IPS-18c (cell line): Measurements from ENCODE around the gene DRC7.

Source experiments
- H3K4me3 ChIP-seq: 2 replicates; pipeline ENCODE4 v1.7.0; 2013; ENCODE audit warnings: low read depth, mild to moderate bottlenecking, low read length, moderate library complexity; ENCODE audit not compliant: insufficient read depth
- H3K9me3 ChIP-seq: one replicate; pipeline ENCODE4 v1.6.1; 2013; ENCODE audit warnings: mild to moderate bottlenecking, low read length, moderate library complexity; ENCODE audit not compliant: control insufficient read depth, insufficient read depth

Gene DRC7

GRCh38 chr16:57658130-57658877, 36.3 kb upstream of the DRC7 start:
- no peaks in the 10 kb centered on the region for H3K9me3 ChIP-seq
- H3K4me3 ChIP-seq = no peak overlapping the region

DNA sequence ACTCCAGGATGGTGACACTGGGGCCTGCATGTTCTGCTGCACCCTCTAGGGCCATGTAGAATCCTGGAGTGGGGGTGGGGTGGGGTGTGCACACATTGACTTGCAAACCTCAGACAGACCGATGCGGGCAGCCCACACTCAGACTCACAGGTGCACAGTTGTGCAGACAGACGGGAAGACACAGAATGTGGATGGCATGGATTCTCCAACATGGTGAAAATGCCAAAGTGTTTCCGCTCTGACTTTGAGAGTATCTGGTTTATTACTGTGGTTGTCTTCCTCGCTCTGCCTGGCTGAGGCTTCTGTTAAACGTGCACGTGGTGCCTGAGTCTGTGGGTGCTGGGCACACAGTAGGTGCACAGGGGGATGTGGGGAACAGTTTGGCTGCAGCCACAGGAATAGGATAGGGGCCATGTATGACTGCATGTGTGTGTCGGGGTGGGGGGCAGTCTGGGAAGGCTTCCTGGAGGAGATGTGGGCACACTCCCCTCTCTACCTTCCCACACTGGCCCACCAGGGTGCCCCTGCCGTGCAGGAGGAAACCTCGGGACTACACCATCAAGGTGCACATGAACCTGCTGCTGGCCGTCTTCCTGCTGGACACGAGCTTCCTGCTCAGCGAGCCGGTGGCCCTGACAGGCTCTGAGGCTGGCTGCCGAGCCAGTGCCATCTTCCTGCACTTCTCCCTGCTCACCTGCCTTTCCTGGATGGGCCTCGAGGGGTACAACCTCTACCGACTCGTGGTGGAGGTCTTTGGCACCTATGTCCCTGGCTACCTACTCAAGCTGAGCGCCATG, 35.5 kb upstream of the DRC7 start:
- Histone ChIP-seq H3K9me3 (no peaks in the 10 kb centered on the region), H3K4me3 (no peak overlapping the region)

- Histone ChIP-seq H3K9me3 (no peaks in the 10 kb centered on the region), H3K4me3 (no peak overlapping the region)
These were observed 33.7 kb upstream of the DRC7 start for GRCh38 chr16:57660715-57661463.

DNA sequence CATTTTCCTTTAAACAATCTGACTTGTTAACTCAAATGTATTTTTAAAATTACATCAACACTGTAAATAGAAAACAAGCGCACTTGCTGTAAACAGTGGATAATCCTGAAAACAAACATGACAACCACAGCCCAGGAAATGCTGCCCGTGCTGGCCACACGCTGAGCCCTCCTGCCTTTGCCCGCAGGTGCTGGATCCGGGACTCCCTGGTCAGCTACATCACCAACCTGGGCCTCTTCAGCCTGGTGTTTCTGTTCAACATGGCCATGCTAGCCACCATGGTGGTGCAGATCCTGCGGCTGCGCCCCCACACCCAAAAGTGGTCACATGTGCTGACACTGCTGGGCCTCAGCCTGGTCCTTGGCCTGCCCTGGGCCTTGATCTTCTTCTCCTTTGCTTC, 33.1 kb upstream of the DRC7 start:
- Histone ChIP-seq H3K4me3 (no peak overlapping the region), H3K9me3 (no peaks in the 10 kb centered on the region)

DNA sequence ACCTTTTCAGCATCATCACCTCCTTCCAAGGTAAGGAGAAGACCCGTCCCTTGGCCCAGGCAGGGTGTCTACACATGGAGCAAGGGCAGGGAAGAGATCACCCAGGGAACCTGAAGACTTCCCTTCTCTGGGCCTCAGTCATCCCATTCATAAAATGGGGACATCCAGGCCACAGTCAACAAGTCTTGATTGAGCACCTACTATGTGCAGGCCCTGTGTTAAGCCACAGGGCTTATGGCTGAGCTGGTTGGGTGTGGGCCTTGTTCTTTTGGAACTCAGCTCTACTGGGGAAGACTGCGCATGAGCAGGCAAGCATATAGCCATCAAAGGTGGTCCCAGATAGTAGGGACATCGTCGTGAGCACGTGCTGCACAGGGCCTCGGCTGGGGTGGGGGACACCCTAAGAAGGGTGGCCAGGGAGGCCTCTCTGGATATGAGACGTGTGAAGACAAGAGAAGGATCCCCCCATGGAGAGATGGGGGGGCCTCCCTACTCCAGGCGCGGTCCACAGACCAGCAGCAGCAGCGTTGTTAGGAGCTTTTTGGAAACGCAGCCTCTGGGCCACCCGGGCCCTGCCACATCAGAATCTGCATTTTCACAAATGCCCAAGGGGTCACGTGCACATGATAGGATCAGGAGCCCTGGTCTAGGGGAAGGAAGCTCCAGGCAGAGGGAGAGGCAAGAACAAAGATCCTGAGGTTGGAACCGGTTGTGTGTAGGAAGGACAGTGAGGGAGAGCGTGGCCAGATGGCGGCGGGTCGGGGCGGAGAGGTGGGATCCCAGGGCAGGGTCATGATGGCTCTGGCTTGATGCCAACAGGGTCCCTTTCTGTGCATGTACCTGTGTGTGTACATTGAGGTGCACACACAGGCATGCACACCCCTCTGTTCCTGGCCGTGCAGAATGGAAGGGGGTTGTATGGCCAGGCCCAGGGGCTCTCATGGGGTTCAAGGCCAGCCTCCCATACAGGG, 32.4 kb upstream of the DRC7 start:
- no peak overlapping the region for H3K4me3 ChIP-seq
- H3K9me3 ChIP-seq = no peaks in the 10 kb centered on the region

DNA sequence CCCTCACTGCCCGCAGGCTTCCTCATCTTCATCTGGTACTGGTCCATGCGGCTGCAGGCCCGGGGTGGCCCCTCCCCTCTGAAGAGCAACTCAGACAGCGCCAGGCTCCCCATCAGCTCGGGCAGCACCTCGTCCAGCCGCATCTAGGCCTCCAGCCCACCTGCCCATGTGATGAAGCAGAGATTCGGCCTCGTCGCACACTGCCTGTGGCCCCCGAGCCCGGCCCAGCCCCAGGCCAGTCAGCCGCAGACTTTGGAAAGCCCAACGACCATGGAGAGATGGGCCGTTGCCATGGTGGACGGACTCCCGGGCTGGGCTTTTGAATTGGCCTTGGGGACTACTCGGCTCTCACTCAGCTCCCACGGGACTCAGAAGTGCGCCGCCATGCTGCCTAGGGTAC, 31.2 kb upstream of the DRC7 start:
- Histone ChIP-seq H3K9me3 (no peaks in the 10 kb centered on the region), H3K4me3 (no peak overlapping the region)

GRCh38 chr16:57663917-57664661, 30.5 kb upstream of the DRC7 start:
- Histone ChIP-seq H3K4me3 (no peak overlapping the region), H3K9me3 (no peaks in the 10 kb centered on the region)

- Histone ChIP-seq H3K4me3 (no peak overlapping the region), H3K9me3 (no peaks in the 10 kb centered on the region)
These were observed 30.0 kb upstream of the DRC7 start for GRCh38 chr16:57664662-57665025.

DNA sequence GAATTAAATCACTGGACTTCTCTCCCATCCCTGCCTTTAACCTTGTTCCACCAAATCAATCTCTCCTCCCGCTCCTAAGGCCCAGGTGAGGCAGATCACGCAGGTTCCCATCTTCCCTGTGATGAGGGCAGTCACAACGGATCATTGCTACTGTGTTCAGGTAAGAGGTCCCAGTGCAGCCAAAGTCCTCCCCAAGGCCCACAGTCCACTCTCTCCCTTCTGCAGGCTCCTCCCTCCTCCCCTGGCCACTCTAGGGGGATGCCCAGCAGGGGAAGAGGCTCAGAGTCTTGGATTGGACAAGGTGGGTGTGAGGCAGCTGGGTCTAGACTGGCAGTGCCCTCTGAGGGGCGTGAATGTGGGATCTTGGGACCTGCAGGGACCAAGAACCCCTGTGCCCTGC, 29.1 kb upstream of the DRC7 start:
- no peaks in the 10 kb centered on the region for H3K9me3 ChIP-seq
- no peak overlapping the region for H3K4me3 ChIP-seq

DNA sequence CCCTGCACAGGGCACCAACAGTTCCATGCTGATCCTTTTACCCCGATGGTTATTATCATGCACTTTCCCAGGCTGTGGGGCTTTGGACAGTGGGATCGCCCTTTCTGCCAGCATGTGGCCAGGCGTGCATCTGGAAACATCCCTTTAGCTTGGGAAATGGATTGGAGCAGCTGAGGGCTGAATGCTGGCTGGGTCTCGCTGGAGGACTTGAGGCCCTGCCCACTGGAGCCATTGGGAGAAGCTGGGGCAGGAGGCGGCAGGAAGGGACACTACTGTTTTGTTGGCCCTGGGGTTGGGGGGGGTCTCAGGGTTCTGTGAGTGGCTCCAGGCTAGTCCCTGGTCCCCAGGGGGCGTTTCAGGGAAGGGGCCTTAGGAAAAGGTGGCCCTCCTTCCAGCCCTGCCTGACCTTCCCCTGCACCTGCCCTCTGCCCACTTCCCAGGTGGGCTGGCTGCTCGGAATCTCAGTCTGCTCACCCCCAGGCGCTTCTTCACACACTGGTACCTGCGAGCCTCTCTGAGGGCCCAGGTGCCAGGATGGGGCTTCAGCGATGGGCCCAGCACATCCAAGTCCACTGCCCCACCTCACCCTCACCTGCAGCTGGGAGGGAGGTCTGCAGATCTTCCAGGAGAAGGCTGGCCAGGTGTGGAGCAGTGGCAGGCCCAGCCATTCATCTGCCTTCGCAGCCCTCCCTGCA, 28.1 kb upstream of the DRC7 start:
- no peak overlapping the region for H3K4me3 ChIP-seq

GRCh38 chr16:57667048-57667525, 27.5 kb upstream of the DRC7 start:
- Histone ChIP-seq H3K4me3 (no peak overlapping the region), H3K9me3 (no peaks in the 10 kb centered on the region)

More for the DNA sequence above, 28.1 kb upstream of the DRC7 start:
- no peaks in the 10 kb centered on the region for H3K9me3 ChIP-seq

DNA sequence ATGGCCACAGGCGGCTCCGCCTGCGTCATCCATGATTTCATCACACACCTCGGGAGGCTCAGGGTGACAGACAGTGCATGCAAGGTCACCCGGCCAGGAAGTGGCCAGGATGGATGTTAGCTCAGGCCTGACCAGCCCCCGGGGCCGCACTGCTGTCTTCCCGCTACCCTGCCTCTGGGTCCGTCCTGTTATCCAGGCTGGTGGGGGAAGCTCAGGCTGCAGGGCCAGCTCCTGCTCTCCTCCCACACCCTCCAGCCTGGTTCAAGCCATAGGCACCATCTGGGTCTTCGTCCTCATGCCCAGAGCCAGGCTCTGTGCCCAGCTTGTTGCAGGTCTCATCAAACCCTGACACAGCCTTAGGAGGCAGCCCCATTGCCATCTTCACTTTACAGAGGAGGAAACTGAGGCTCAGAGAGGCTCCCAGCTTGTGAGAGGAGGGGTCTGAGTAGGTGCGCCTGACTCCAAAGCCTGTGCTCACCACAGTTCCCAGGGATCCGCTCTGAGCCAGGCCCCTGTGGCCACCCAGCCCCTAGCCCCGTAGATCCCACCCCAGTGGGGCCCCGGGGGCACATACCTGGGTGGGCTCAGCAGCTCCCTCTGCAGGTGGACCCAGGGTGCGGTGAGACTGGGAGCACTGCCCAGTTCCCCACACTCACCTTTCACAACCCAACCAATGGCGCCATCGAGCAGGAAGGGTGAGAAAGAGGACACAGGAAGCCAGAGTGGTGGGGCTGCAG, 26.9 kb upstream of the DRC7 start:
- Histone ChIP-seq H3K9me3 (no peaks in the 10 kb centered on the region), H3K4me3 (no peak overlapping the region)

DNA sequence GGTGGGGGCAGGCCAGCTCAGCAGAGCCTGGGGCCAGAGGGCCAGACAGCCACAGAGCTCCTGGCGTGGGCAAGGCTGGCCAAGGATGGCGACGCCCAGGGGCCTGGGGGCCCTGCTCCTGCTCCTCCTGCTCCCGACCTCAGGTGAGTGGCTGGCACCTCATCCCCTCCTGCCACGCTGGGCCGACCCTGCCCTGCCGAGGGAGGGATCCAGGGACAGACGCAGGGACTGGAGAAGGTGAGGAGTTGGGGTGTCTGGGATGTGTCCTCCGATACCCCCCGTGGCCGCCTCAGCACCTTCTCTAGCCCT, 26.4 kb upstream of the DRC7 start, which contains the start of gene ADGRG3:
Gene ADGRG3, plus strand, starts transcription at position 44 of the 309 bp plus-strand sequence. Its CDS starts 42 bp downstream, at position 86.
- H3K9me3 ChIP-seq = no peaks in the 10 kb centered on the region
- no peak within 1 kb of the TSS for H3K4me3 ChIP-seq

DNA sequence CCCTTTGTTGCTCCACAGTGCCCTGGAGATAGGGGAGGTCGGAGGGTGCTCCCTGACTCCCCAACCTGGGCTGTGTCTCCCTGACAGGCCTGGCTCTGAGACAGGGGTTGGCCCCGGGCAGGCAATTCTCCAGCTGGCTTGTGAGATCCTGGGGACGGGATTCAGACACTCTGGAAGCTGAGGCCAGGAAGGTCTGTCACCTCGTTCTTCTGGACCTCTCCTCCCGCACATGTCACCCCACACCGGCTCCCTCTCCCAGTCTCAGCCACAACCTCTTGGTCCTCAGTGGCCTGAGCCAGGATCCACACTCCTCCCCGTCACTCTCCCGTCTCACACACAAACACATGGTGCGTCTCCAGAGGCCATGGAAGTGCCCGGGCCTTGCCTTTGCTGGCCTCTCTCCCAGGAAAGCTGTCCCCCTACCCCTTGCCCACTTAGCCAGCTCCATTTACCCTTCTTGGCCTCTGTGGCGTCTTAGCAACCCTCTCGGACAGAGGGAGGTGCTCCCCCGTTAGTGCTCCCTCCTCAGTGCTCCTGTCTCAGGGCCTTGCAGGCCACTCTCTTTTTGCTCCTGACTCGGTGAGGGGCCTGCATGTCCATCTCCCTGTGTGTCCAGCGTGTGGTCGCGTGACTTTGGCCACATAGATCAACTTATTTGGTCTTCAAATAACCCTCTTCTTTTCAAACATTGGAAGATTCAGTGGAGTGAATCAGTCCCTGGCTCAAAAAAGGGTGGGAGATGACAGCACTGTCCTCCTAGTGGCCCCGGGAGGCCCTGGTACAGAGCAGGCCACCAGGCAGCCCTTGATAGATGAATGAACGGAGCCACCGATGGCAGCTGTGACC, 25.8 kb upstream of the DRC7 start:
- Histone ChIP-seq H3K9me3 (no peaks in the 10 kb centered on the region), H3K4me3 (no peak overlapping the region)
